DND-41 (cell line): ENCODE measurements around the gene ZNF473.

ENCODE experiments used
- ATAC-seq: fragments of 200-7000 bp; cut with Tn5 transposase; 3 replicates; pipeline ENCODE4 v1.9.1; 2021; ENCODE audit warnings: low read depth; ENCODE audit not compliant: insufficient read depth
- DNase-seq: peaks from one replicate; pipeline ENCODE4 v3.0.0-alpha.2; 2020
- H2AFZ ChIP-seq: 2 replicates; pipeline ENCODE4 v1.6.0; 2012; ENCODE audit warnings: low read depth, low read length
- H3K27ac ChIP-seq: 2 replicates; pipeline ENCODE4 v1.5.1; 2012; ENCODE audit warnings: low read length, inconsistent platforms
- H3K27me3 ChIP-seq: fragments of 200-600 bp; sonication (generic); 2 replicates; pipeline ENCODE4 v1.6.0; 2012; ENCODE audit warnings: low read length, mild to moderate bottlenecking, inconsistent platforms; ENCODE audit not compliant: insufficient read depth, poor library complexity
- H3K36me3 ChIP-seq: 2 replicates; pipeline ENCODE4 v1.5.1; 2012; ENCODE audit warnings: low read length, inconsistent platforms; ENCODE audit not compliant: insufficient read depth
- H3K4me1 ChIP-seq: 2 replicates; pipeline ENCODE4 v1.5.1; 2012; ENCODE audit warnings: mild to moderate bottlenecking, low read length; ENCODE audit not compliant: insufficient read depth
- H3K4me2 ChIP-seq: 2 replicates; pipeline ENCODE4 v1.6.0; 2012; ENCODE audit warnings: mild to moderate bottlenecking, moderate library complexity, low read length, inconsistent platforms; ENCODE audit not compliant: insufficient read depth
- H3K4me3 ChIP-seq, 2 experiments: fragments of 200-600 bp in 1 of 2; shearing (Covaris generic) in 1 of 2; 2 replicates each; pipeline ENCODE4 v1.5.1; 2012 to 2016; ENCODE audit warnings: inconsistent platforms in 2 of 2, low read length in 2 of 2, mild to moderate bottlenecking in 2 of 2, low read depth in 1 of 2, moderate library complexity in 1 of 2
- H3K79me2 ChIP-seq: 2 replicates; pipeline ENCODE4 v1.6.0; 2012; ENCODE audit warnings: low read length, inconsistent platforms; ENCODE audit not compliant: insufficient read depth
- H3K9ac ChIP-seq: 2 replicates; pipeline ENCODE4 v1.6.0; 2012; ENCODE audit warnings: low read depth, mild to moderate bottlenecking, inconsistent platforms, low read length, moderate library complexity
- H3K9me3 ChIP-seq: 2 replicates; pipeline ENCODE4 v1.5.1; 2012; ENCODE audit warnings: low read length, moderate library complexity, mild to moderate bottlenecking, inconsistent platforms; ENCODE audit not compliant: insufficient read depth, severe bottlenecking
- H4K20me1 ChIP-seq: 2 replicates; pipeline ENCODE4 v1.6.0; 2012; ENCODE audit warnings: low read length; ENCODE audit not compliant: insufficient read depth
- EZH2 ChIP-seq: IDR thresholded peaks from 3 replicates; pipeline ENCODE4 v1.6.1; 2012; ENCODE audit warnings: borderline replicate concordance, low read depth, mild to moderate bottlenecking, moderate library complexity, low read length, inconsistent platforms; ENCODE audit not compliant: severe bottlenecking
- TF ChIP-seq, protein P1 (sequence below): IDR thresholded peaks from 2 replicates; pipeline ENCODE4 v1.5.1; 2012; ENCODE audit warnings: borderline replicate concordance, low read length, moderate library complexity, mild to moderate bottlenecking; ENCODE audit not compliant: poor library complexity, severe bottlenecking; ENCODE audit errors: extremely low read depth

ZNF473 gene

DNA sequence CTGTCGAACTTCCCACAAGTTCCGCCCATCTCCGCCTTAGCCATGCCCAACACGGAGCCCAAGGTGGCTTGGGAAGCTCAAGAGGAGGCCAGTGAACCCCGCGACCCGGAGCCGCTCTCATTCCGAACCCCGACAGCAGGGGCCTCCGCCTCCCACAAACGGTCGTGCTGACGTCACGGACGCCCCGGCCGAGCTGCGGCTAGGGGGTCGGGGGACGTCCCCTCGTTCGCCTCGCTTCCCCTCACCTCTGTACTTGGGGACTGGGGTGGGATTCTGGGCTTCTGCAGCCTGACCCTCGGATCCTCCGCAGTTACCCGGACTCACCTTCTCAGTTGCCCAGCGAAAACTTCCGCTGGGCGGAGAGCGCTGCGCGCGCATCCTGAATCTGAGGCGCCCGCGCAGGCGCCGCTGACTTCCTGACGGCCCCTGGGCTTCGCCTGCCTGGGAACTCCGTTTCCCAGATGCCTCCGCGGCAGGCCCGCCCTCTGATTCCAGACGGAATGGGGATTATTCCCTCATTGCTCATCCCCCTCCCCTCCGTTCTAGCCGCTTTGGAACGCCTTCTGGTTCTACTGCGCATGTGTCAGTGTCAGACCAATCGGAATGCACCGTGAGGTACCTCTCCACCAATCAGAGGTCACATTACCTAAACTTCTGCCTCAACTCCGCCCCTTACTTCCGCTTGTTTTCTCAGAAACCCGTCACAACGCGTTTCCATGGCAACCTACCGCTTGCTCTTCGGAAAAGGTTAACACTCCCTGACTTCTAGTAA is 597 bp upstream of the ZNF473 start, which contains the start of gene VRK3:
Gene VRK3, minus strand, starts transcription at position 351 of the 772 bp plus-strand sequence. CDS start 9,210 bp downstream, outside the sequence.
- peaks cover 18% of the 10 kb centered on the region for H3K36me3 ChIP-seq
- H3K9ac ChIP-seq, result peak within 1 kb of the TSS; percentile 82
- peaks cover 44% of the 10 kb centered on the region for H3K4me1 ChIP-seq

DNA sequence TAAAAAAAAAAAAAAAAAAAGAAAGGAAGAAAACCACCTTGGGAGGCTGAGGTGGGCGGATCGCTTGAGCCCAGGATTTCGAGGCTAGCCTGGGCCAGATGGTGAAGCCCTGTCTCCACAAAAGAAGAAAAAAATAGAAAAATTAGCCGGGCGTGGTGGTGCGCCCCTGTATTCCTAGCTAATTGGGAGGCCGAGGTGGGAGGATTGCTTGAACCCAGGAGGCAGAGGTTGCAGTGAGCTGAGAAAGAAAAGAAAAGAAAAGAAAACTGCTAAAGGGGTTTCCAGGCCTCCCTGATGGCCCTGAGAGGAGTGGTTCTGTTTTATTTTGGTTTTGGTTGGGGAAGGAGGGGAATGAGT is 723 bp downstream of the ZNF473 start:
- Histone ChIP-seq H3K27ac (peak overlapping the region; percentile 95), H3K4me1 (peaks cover 44% of the 10 kb centered on the region), H3K27me3 (no peaks in the 10 kb centered on the region), H3K36me3 (peaks cover 31% of the 10 kb centered on the region), H2AFZ (no peak overlapping the region), H3K4me2 (peak overlapping the region; percentile 86), H3K79me2 (peaks cover 90% of the 10 kb centered on the region), H3K9ac (peak overlapping the region; percentile 82), H3K4me3 (peak overlapping the region; percentile 38 to 92; a peak in 3 of 4 replicates), H4K20me1 (peaks cover 48% of the 10 kb centered on the region), H3K9me3 (no peaks in the 10 kb centered on the region)
- no peak for DNase-seq
- TF ChIP-seq EZH2, result no peak
- TF ChIP-seq, protein P1, sequence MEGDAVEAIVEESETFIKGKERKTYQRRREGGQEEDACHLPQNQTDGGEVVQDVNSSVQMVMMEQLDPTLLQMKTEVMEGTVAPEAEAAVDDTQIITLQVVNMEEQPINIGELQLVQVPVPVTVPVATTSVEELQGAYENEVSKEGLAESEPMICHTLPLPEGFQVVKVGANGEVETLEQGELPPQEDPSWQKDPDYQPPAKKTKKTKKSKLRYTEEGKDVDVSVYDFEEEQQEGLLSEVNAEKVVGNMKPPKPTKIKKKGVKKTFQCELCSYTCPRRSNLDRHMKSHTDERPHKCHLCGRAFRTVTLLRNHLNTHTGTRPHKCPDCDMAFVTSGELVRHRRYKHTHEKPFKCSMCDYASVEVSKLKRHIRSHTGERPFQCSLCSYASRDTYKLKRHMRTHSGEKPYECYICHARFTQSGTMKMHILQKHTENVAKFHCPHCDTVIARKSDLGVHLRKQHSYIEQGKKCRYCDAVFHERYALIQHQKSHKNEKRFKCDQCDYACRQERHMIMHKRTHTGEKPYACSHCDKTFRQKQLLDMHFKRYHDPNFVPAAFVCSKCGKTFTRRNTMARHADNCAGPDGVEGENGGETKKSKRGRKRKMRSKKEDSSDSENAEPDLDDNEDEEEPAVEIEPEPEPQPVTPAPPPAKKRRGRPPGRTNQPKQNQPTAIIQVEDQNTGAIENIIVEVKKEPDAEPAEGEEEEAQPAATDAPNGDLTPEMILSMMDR, result no peak
- no peak for ATAC-seq

More for the DNA sequence above, 597 bp upstream of the ZNF473 start, which contains the start of gene VRK3:
- no peak for TF ChIP-seq EZH2
- TF ChIP-seq, protein P1, result peak; percentile 20
- Histone ChIP-seq H3K27me3 (no peaks in the 10 kb centered on the region), H3K4me2 (peak within 1 kb of the TSS; percentile 86), H3K9me3 (no peaks in the 10 kb centered on the region), H3K79me2 (peaks cover 86% of the 10 kb centered on the region), H2AFZ (peak within 1 kb of the TSS; percentile 94), H3K4me3 (peak within 1 kb of the TSS; percentile 75 to 92), H4K20me1 (peaks cover 43% of the 10 kb centered on the region), H3K27ac (peak within 1 kb of the TSS; percentile 95)
- peak; percentile 85 for ATAC-seq
- DNase-seq, result peak; percentile 100

GRCh38 chr19:50030225-50030624 is 4.4 kb downstream of the ZNF473 start:
- no peak overlapping the region for H3K27ac ChIP-seq
- peaks cover 27% of the 10 kb centered on the region for H3K4me1 ChIP-seq
- H3K9ac ChIP-seq, result no peak overlapping the region
- H3K9me3 ChIP-seq, result no peaks in the 10 kb centered on the region
- H3K27me3 ChIP-seq, result no peaks in the 10 kb centered on the region
- no peak overlapping the region for H3K4me3 ChIP-seq
- DNase-seq (no peak), ATAC-seq (no peak)
- no peak overlapping the region for H2AFZ ChIP-seq
- H3K4me2 ChIP-seq, result no peak overlapping the region
- peaks cover 58% of the 10 kb centered on the region for H4K20me1 ChIP-seq
- TF ChIP-seq EZH2, result no peak
- TF ChIP-seq, protein P1, result no peak
- peaks cover 63% of the 10 kb centered on the region for H3K36me3 ChIP-seq
- peaks cover 91% of the 10 kb centered on the region for H3K79me2 ChIP-seq
